Measurements from ENCODE around the gene FAM174C.

DNA sequence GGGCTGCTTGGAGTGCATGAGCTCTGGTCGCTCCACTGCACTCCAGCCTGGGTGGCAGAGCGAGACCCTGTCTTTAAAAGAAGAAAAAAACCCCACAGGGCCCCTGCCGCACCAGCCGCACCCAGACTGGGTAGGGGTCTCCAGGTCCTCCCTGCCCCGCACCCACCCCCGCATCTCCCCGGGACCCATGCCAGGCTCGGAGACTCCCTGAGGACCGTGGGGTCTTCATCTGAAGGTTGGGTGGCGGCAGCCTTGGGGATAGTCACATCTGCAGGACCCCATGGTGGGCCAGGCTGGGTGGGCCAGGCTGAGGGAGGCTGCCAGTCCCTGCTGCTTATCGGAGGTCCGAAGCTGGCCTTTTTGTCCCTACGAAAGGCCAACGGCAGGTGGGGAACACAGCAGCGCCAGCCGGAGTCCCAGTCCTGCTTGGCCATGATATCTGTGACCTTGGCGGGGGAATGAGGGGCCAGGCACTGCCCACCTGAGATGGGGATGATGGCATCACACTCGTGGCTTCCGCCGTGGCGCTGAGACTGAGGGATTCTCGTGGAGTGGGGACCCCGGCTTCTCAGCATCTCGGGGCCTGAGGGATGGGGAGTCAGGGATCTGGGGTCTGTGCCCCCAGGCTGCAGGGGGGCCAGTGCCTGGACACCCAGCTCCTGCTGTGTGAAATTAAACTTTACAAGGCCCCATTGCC, 21.4 kb downstream of the FAM174C start:
- TF ChIP-seq, protein P1, sequence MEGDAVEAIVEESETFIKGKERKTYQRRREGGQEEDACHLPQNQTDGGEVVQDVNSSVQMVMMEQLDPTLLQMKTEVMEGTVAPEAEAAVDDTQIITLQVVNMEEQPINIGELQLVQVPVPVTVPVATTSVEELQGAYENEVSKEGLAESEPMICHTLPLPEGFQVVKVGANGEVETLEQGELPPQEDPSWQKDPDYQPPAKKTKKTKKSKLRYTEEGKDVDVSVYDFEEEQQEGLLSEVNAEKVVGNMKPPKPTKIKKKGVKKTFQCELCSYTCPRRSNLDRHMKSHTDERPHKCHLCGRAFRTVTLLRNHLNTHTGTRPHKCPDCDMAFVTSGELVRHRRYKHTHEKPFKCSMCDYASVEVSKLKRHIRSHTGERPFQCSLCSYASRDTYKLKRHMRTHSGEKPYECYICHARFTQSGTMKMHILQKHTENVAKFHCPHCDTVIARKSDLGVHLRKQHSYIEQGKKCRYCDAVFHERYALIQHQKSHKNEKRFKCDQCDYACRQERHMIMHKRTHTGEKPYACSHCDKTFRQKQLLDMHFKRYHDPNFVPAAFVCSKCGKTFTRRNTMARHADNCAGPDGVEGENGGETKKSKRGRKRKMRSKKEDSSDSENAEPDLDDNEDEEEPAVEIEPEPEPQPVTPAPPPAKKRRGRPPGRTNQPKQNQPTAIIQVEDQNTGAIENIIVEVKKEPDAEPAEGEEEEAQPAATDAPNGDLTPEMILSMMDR (IDR thresholded peaks at IDR 0.05 in 2 of 3, conservative IDR thresholded peaks at IDR 0.05 in 1 of 3; ENCODE audit: control insufficient read depth in 2 of 3, extremely low read depth in 1 of 3, insufficient read depth in 1 of 3, low read depth in 3 of 3, low read length in 3 of 3) = no peak
- TF ChIP-seq ZNF384 (IDR thresholded peaks at IDR 0.05; ENCODE audit: borderline replicate concordance, low read depth, low read length) (no peak), SUZ12 (IDR thresholded peaks at IDR 0.05; ENCODE audit: unreplicated experiment) (no peak), ZZZ3 (IDR thresholded peaks at IDR 0.05; ENCODE audit: control insufficient read depth, insufficient read length, low read depth) (no peak), RFX5 (IDR thresholded peaks at IDR 0.05; ENCODE audit: low read depth, low read length) (no peak), POLR2A (IDR thresholded peaks at IDR 0.05; ENCODE audit: low read depth, low read length) (no peak), RAD21 (IDR thresholded peaks at IDR 0.05; ENCODE audit: insufficient read depth, low read depth, low read length) (no peak), MYC (IDR thresholded peaks at IDR 0.05; ENCODE audit: insufficient read depth, insufficient read length, insufficient replicate concordance, low read length, severe bottlenecking) (no peak), RAD51 (IDR thresholded peaks at IDR 0.05) (no peak), POLR2AphosphoS2 (IDR thresholded peaks at IDR 0.05; ENCODE audit: low read depth, low read length) (no peak)

All from GM12878 (cell line).